ENCODE data around the gene SYNJ2BP.

- TF ChIP-seq TCF12 (IDR thresholded peaks at IDR 0.05; ENCODE audit: low read depth) = no peak
- no peak for TF ChIP-seq TAF1 (IDR thresholded peaks at IDR 0.05; ENCODE audit: low read depth)
- no peak for TF ChIP-seq NFIC (IDR thresholded peaks at IDR 0.05)
- no peak for TF ChIP-seq EP300 (IDR thresholded peaks at IDR 0.05; ENCODE audit: borderline replicate concordance)
- no peak for TF ChIP-seq ZBTB7A (IDR thresholded peaks at IDR 0.05; ENCODE audit: low read depth)
- no peak for TF ChIP-seq EGR1 (IDR thresholded peaks at IDR 0.05)
- TF ChIP-seq CREB1 (IDR thresholded peaks at IDR 0.05; ENCODE audit: low read depth) = no peak
- TF ChIP-seq RAD21 (IDR thresholded peaks at IDR 0.05; ENCODE audit: low read depth) = no peak
- TF ChIP-seq, protein P1, sequence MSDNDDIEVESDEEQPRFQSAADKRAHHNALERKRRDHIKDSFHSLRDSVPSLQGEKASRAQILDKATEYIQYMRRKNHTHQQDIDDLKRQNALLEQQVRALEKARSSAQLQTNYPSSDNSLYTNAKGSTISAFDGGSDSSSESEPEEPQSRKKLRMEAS (IDR thresholded peaks at IDR 0.05) = no peak
These were observed 38.2 kb downstream of the SYNJ2BP start for GRCh38 chr14:70378696-70379095.

All from Ishikawa (cell line).